Left forelimb (tissue), 1 donor: ENCODE measurements around the gene L1TD1.
"Not testable (repeated sequence)": the region's sequence is repeated elsewhere in the genome, so short reads cannot be mapped to it uniquely, and the experiment has no call there.

Source experiments
- DNase-seq: peaks from one replicate; pipeline ENCODE4 v3.0.0-alpha.2; 2018; ENCODE audit warnings: low spot score

The L1TD1 gene

GRCh38 chr1:62194651-62195544 is at the start of gene L1TD1:
Gene L1TD1 (plus strand): TSS chr1:62194849. CDS start chr1:62206629, 11,780 bp downstream.
- peak; percentile 69 for DNase-seq

- no peak for DNase-seq
Measured at GRCh38 chr1:62159940-62160348, 34.7 kb upstream of the L1TD1 start.

GRCh38 chr1:62161711-62162110 is 32.9 kb upstream of the L1TD1 start:
- DNase-seq: no peak

GRCh38 chr1:62170380-62170779 is 24.3 kb upstream of the L1TD1 start:
- DNase-seq: not testable (repeated sequence)

- no peak for DNase-seq
Measured at GRCh38 chr1:62175568-62176179, 19.0 kb upstream of the L1TD1 start.

- DNase-seq: no peak
Measured at GRCh38 chr1:62176597-62177312, 17.9 kb upstream of the L1TD1 start.

- DNase-seq: no peak
Measured at GRCh38 chr1:62177621-62178020, 17.0 kb upstream of the L1TD1 start.

- no peak for DNase-seq
Measured at GRCh38 chr1:62178372-62178771, 16.3 kb upstream of the L1TD1 start.

- not testable (repeated sequence) for DNase-seq
Measured at GRCh38 chr1:62180054-62180453, 14.6 kb upstream of the L1TD1 start.

GRCh38 chr1:62180639-62181038 is 14.0 kb upstream of the L1TD1 start:
- no peak for DNase-seq

GRCh38 chr1:62181532-62181931 is 13.1 kb upstream of the L1TD1 start:
- no peak for DNase-seq

GRCh38 chr1:62182157-62182556 is 12.5 kb upstream of the L1TD1 start:
- not testable (repeated sequence) for DNase-seq

- not testable (repeated sequence) for DNase-seq
Measured at GRCh38 chr1:62183164-62184020, 11.3 kb upstream of the L1TD1 start.

GRCh38 chr1:62184336-62184735 is 10.3 kb upstream of the L1TD1 start:
- no peak for DNase-seq

- not testable (repeated sequence) for DNase-seq
Measured at GRCh38 chr1:62185233-62185632, 9.4 kb upstream of the L1TD1 start.

- no peak for DNase-seq
Measured at GRCh38 chr1:62185677-62186076, 9.0 kb upstream of the L1TD1 start.

GRCh38 chr1:62187548-62187947 is 7.1 kb upstream of the L1TD1 start:
- no peak for DNase-seq

GRCh38 chr1:62188111-62188510 is 6.5 kb upstream of the L1TD1 start:
- DNase-seq: no peak

GRCh38 chr1:62196086-62196690 is 1.5 kb downstream of the L1TD1 start:
- DNase-seq: no peak

GRCh38 chr1:62198069-62198780 is 3.6 kb downstream of the L1TD1 start:
- DNase-seq: no peak

- DNase-seq: no peak
Measured at GRCh38 chr1:62198781-62199125, 4.1 kb downstream of the L1TD1 start.
